Natural killer cell treated with Interleukin-12 subunit alpha and Interleukin-12 subunit beta and Interleukin-15 and Interleukin-18, amount 100 ng/mL, for 72 hours (primary cell): ENCODE measurements around the gene BCDIN3D. TPM values are rescaled to one million over a fixed set of nuclear protein-coding genes. Genes with fewer than 3 reads are reported as not detected.
"Not testable (repeated sequence)": the region's sequence is repeated elsewhere in the genome, so short reads cannot be mapped to it uniquely, and the experiment has no call there.

ENCODE experiments used
- ATAC-seq, 2 donors: fragments of 150-1000 bp; cut with Tn5 transposase in 1 of 2; sonication (Bioruptor Pico), chemical (Tn5 transposase) in 1 of 2; 2 replicates each; pipeline ENCODE4 v1.10.0; 2021
- DNase-seq: peaks from one replicate; pipeline ENCODE4 v3.0.0; 2022; ENCODE audit warnings: low spot score
- H3K27ac Mint-ChIP-seq, 2 donors: 1 replicate in 1 of 2; 2 replicates in 1 of 2; pipeline ENCODE4 v1.8.0; 2022; ENCODE audit warnings: mixed read lengths in 2 of 2, mild to moderate bottlenecking in 1 of 2, moderate library complexity in 1 of 2
- H3K27me3 Mint-ChIP-seq, 2 donors: 1 replicate in 1 of 2; 2 replicates in 1 of 2; pipeline ENCODE4 v1.8.0; 2022; ENCODE audit warnings: mixed read lengths in 2 of 2
- H3K36me3 Mint-ChIP-seq: one replicate; pipeline ENCODE4 v1.8.0; 2022; ENCODE audit warnings: mixed read lengths
- H3K4me1 Mint-ChIP-seq, 2 donors: 1 replicate in 1 of 2; 2 replicates in 1 of 2; pipeline ENCODE4 v1.8.0; 2022; ENCODE audit warnings: low read depth in 2 of 2, mixed read lengths in 2 of 2, mild to moderate bottlenecking in 1 of 2
- H3K4me3 Mint-ChIP-seq: one replicate; pipeline ENCODE4 v1.8.0; 2022; ENCODE audit warnings: mixed read lengths
- H3K9me3 Mint-ChIP-seq: 2 replicates; pipeline ENCODE4 v1.8.0; 2022; ENCODE audit warnings: mixed read lengths
- total RNA-seq, 2 donors: library from RNA; stranded (reverse); gene quantifications; one replicate each; pipeline ENCODE4 v1.2.3, GENCODE V29; 2022

The BCDIN3D gene
- total RNA-seq, 2 donors from 2014 or later = 5.9 to 6.8 TPM

GRCh38 chr12:49871263-49871561, 28.3 kb upstream of the BCDIN3D start:
- Mint-ChIP-seq H3K4me1 (no peaks in the 10 kb centered on the region), H3K27ac (no peak overlapping the region), H3K27me3 (peaks cover 2 to 4% of the 10 kb centered on the region in 2 donors), H3K9me3 (no peaks in the 10 kb centered on the region), H3K36me3 (no peaks in the 10 kb centered on the region), H3K4me3 (no peak overlapping the region)
- DNase-seq (no peak), ATAC-seq (no peak)

GRCh38 chr12:49870501-49871262, 27.8 kb upstream of the BCDIN3D start:
- no peak for ATAC-seq
- peaks cover 2 to 4% of the 10 kb centered on the region in 2 donors for H3K27me3 Mint-ChIP-seq
- H3K9me3 Mint-ChIP-seq = no peaks in the 10 kb centered on the region
- H3K4me1 Mint-ChIP-seq = no peaks in the 10 kb centered on the region
- no peak for DNase-seq
- H3K27ac Mint-ChIP-seq = no peak overlapping the region
- no peak overlapping the region for H3K4me3 Mint-ChIP-seq
- H3K36me3 Mint-ChIP-seq = no peaks in the 10 kb centered on the region

GRCh38 chr12:49869816-49870500, 27.1 kb upstream of the BCDIN3D start:
- ATAC-seq (no peak), DNase-seq (no peak)
- Mint-ChIP-seq H3K4me3 (no peak overlapping the region), H3K27me3 (peaks cover 2 to 4% of the 10 kb centered on the region in 2 donors), H3K36me3 (no peaks in the 10 kb centered on the region), H3K4me1 (no peaks in the 10 kb centered on the region), H3K9me3 (no peaks in the 10 kb centered on the region), H3K27ac (no peak overlapping the region)

- H3K9me3 Mint-ChIP-seq = no peaks in the 10 kb centered on the region
- peaks cover 4 to 6% of the 10 kb centered on the region in 2 donors for H3K27me3 Mint-ChIP-seq
- no peaks in the 10 kb centered on the region for H3K36me3 Mint-ChIP-seq
- ATAC-seq (no peak), DNase-seq (no peak)
- H3K27ac Mint-ChIP-seq = no peak overlapping the region
- H3K4me3 Mint-ChIP-seq = no peak overlapping the region
- H3K4me1 Mint-ChIP-seq = no peaks in the 10 kb centered on the region
Measured at GRCh38 chr12:49868952-49869815, 26.3 kb upstream of the BCDIN3D start.

- H3K27me3 Mint-ChIP-seq = peaks cover 4 to 11% of the 10 kb centered on the region in 2 donors
- no peaks in the 10 kb centered on the region for H3K36me3 Mint-ChIP-seq
- H3K9me3 Mint-ChIP-seq = no peaks in the 10 kb centered on the region
- no peak for DNase-seq
- no peak overlapping the region for H3K27ac Mint-ChIP-seq
- no peak for ATAC-seq
- no peaks in the 10 kb centered on the region for H3K4me1 Mint-ChIP-seq
- H3K4me3 Mint-ChIP-seq = no peak overlapping the region
Measured at GRCh38 chr12:49868449-49868848, 25.5 kb upstream of the BCDIN3D start.

GRCh38 chr12:49867570-49868341, 24.9 kb upstream of the BCDIN3D start:
- ATAC-seq (no peak), DNase-seq (no peak)
- Mint-ChIP-seq H3K4me3 (no peak overlapping the region), H3K27me3 (peaks cover 4 to 11% of the 10 kb centered on the region in 2 donors), H3K36me3 (no peaks in the 10 kb centered on the region), H3K9me3 (no peaks in the 10 kb centered on the region), H3K27ac (no peak overlapping the region), H3K4me1 (no peaks in the 10 kb centered on the region)

GRCh38 chr12:49866859-49867569, 24.1 kb upstream of the BCDIN3D start:
- peak; percentile 73 for DNase-seq
- Mint-ChIP-seq H3K4me1 (no peaks in the 10 kb centered on the region), H3K4me3 (no peak overlapping the region), H3K27me3 (peaks cover 4 to 11% of the 10 kb centered on the region in 2 donors), H3K27ac (no peak overlapping the region), H3K9me3 (no peaks in the 10 kb centered on the region), H3K36me3 (no peaks in the 10 kb centered on the region)
- peak; percentile 59 to 78 for ATAC-seq

- H3K4me3 Mint-ChIP-seq = no peak overlapping the region
- H3K4me1 Mint-ChIP-seq = no peaks in the 10 kb centered on the region
- no peak for ATAC-seq
- H3K27me3 Mint-ChIP-seq = peaks cover 4 to 11% of the 10 kb centered on the region in 2 donors
- H3K36me3 Mint-ChIP-seq = no peaks in the 10 kb centered on the region
- no peak overlapping the region for H3K27ac Mint-ChIP-seq
- H3K9me3 Mint-ChIP-seq = no peaks in the 10 kb centered on the region
- DNase-seq = no peak
Measured at GRCh38 chr12:49865782-49866135, 22.9 kb upstream of the BCDIN3D start.

- Mint-ChIP-seq H3K4me1 (no peaks in the 10 kb centered on the region), H3K36me3 (no peaks in the 10 kb centered on the region), H3K27ac (no peak overlapping the region), H3K4me3 (no peak overlapping the region), H3K9me3 (no peaks in the 10 kb centered on the region), H3K27me3 (peaks cover 4 to 11% of the 10 kb centered on the region in 2 donors)
- DNase-seq (no peak), ATAC-seq (no peak)
Measured at GRCh38 chr12:49865109-49865781, 22.3 kb upstream of the BCDIN3D start.

- DNase-seq (no peak), ATAC-seq (no peak)
- Mint-ChIP-seq H3K36me3 (no peaks in the 10 kb centered on the region), H3K4me1 (no peaks in the 10 kb centered on the region), H3K27me3 (peaks cover 7 to 15% of the 10 kb centered on the region in 2 donors), H3K9me3 (no peaks in the 10 kb centered on the region), H3K27ac (no peak overlapping the region), H3K4me3 (no peak overlapping the region)
Measured at GRCh38 chr12:49864798-49865090, 21.8 kb upstream of the BCDIN3D start.

GRCh38 chr12:49863946-49864797, 21.3 kb upstream of the BCDIN3D start:
- no peak for ATAC-seq
- Mint-ChIP-seq H3K4me1 (no peaks in the 10 kb centered on the region), H3K27ac (no peak overlapping the region), H3K4me3 (no peak overlapping the region), H3K36me3 (no peaks in the 10 kb centered on the region), H3K27me3 (peaks cover 12 to 18% of the 10 kb centered on the region in 2 donors), H3K9me3 (no peaks in the 10 kb centered on the region)
- no peak for DNase-seq

GRCh38 chr12:49860921-49861320, 18.0 kb upstream of the BCDIN3D start:
- not testable (repeated sequence) for H3K4me1 Mint-ChIP-seq, H3K4me3 Mint-ChIP-seq, ATAC-seq, DNase-seq, H3K36me3 Mint-ChIP-seq, H3K9me3 Mint-ChIP-seq, H3K27ac Mint-ChIP-seq
- peaks cover 14 to 43% of the 10 kb centered on the region in 2 donors for H3K27me3 Mint-ChIP-seq
